ENCODE results near the gene RASGRF2. TPM values are rescaled to one million over a fixed set of nuclear protein-coding genes. Genes with fewer than 3 reads are reported as not detected.

Gene RASGRF2
- total RNA-seq, 1 experiment from 2014 or later, result 0.48 TPM

- Histone ChIP-seq H3K27ac (no peak within 1 kb of the TSS), H3K79me2 (ENCODE audit: low read depth) (no peaks in the 10 kb centered on the region), H3K4me2 (no peak within 1 kb of the TSS), H3K4me1 (replicated peaks; ENCODE audit: insufficient read depth) (no peaks in the 10 kb centered on the region), H3K36me3 (ENCODE audit: low read depth) (no peaks in the 10 kb centered on the region), H3K27me3 (ENCODE audit: insufficient read depth, low read depth) (no peaks in the 10 kb centered on the region), H4K20me1 (ENCODE audit: insufficient read depth) (no peaks in the 10 kb centered on the region), H3K9me2 (ENCODE audit: insufficient read depth) (no peaks in the 10 kb centered on the region), H3F3A (ENCODE audit: insufficient read depth, low read depth) (no peaks in the 10 kb centered on the region), H2AFZ (no peak within 1 kb of the TSS), H3K4me3 (no peak within 1 kb of the TSS), H3K9me3 (ENCODE audit: insufficient read depth, low read depth) (no peaks in the 10 kb centered on the region)
- TF ChIP-seq CTCF (conservative IDR thresholded peaks at IDR 0.05) (no peak), EZH2 (IDR thresholded peaks at IDR 0.05; ENCODE audit: low read depth) (no peak)
- ChIA-PET POLR2A (ENCODE audit: unreplicated experiment) (no interaction called here), CTCF (no interaction called here)
- intact Hi-C loops (cut with micrococcal nuclease; ENCODE audit: unreplicated experiment), result no loop called here
- no TSS peak for BruUV-seq (replicated peaks)
- DNase-seq, result no peak
Observed at GRCh38 chr5:81233080-81233634, 273.0 kb downstream of the RASGRF2 start, which contains the start of gene CKMT2. CKMT2 (plus strand) TSS chr5:81233322; CDS start chr5:81251133, 17,811 bp downstream.

- DNase-seq, result no peak
- BruUV-seq (replicated peaks), result no TSS peak
- Histone ChIP-seq H3K4me3 (no peak overlapping the region), H3K36me3 (ENCODE audit: low read depth) (no peaks in the 10 kb centered on the region), H4K20me1 (ENCODE audit: insufficient read depth) (no peaks in the 10 kb centered on the region), H3K27ac (no peak overlapping the region), H3K27me3 (ENCODE audit: insufficient read depth, low read depth) (no peaks in the 10 kb centered on the region), H2AFZ (no peak overlapping the region), H3K4me1 (replicated peaks; ENCODE audit: insufficient read depth) (no peaks in the 10 kb centered on the region), H3K9me3 (ENCODE audit: insufficient read depth, low read depth) (no peaks in the 10 kb centered on the region), H3K9me2 (ENCODE audit: insufficient read depth) (no peaks in the 10 kb centered on the region), H3K4me2 (no peak overlapping the region), H3F3A (ENCODE audit: insufficient read depth, low read depth) (no peaks in the 10 kb centered on the region), H3K79me2 (ENCODE audit: low read depth) (no peaks in the 10 kb centered on the region)
- ChIA-PET CTCF (no interaction called here), POLR2A (ENCODE audit: unreplicated experiment) (interaction anchor here (0.5 kb wide), 1 partner anchor 1044 kb away, joined by 6 read pairs; no protein-coding TSS in a partner anchor)
- intact Hi-C loops (cut with micrococcal nuclease; ENCODE audit: unreplicated experiment), result no loop called here
- TF ChIP-seq CTCF (conservative IDR thresholded peaks at IDR 0.05), result no peak
- no peak for TF ChIP-seq EZH2 (IDR thresholded peaks at IDR 0.05; ENCODE audit: low read depth)
Observed at GRCh38 chr5:81234299-81234698, 274.1 kb downstream of the RASGRF2 start.

GRCh38 chr5:81234801-81235200, 274.6 kb downstream of the RASGRF2 start:
- no peak overlapping the region for H3K4me3 ChIP-seq
- H3K9me3 ChIP-seq (ENCODE audit: insufficient read depth, low read depth), result no peaks in the 10 kb centered on the region
- no peak overlapping the region for H3K27ac ChIP-seq
- no peaks in the 10 kb centered on the region for H3F3A ChIP-seq (ENCODE audit: insufficient read depth, low read depth)
- H3K4me1 ChIP-seq (replicated peaks; ENCODE audit: insufficient read depth), result no peaks in the 10 kb centered on the region
- no peaks in the 10 kb centered on the region for H3K27me3 ChIP-seq (ENCODE audit: insufficient read depth, low read depth)
- no TSS peak for BruUV-seq (replicated peaks)
- intact Hi-C loops (cut with micrococcal nuclease; ENCODE audit: unreplicated experiment), result no loop called here
- H3K9me2 ChIP-seq (ENCODE audit: insufficient read depth), result no peaks in the 10 kb centered on the region
- DNase-seq, result no peak
- no peaks in the 10 kb centered on the region for H3K36me3 ChIP-seq (ENCODE audit: low read depth)
- H3K79me2 ChIP-seq (ENCODE audit: low read depth), result no peaks in the 10 kb centered on the region
- no peaks in the 10 kb centered on the region for H4K20me1 ChIP-seq (ENCODE audit: insufficient read depth)
- CTCF ChIA-PET, result no interaction called here
- TF ChIP-seq CTCF (conservative IDR thresholded peaks at IDR 0.05) (no peak), EZH2 (IDR thresholded peaks at IDR 0.05; ENCODE audit: low read depth) (no peak)
- no peak overlapping the region for H3K4me2 ChIP-seq
- H2AFZ ChIP-seq, result no peak overlapping the region
- POLR2A ChIA-PET (ENCODE audit: unreplicated experiment), result no interaction called here
